ENCODE measurements around the gene TMEM135.

DNA sequence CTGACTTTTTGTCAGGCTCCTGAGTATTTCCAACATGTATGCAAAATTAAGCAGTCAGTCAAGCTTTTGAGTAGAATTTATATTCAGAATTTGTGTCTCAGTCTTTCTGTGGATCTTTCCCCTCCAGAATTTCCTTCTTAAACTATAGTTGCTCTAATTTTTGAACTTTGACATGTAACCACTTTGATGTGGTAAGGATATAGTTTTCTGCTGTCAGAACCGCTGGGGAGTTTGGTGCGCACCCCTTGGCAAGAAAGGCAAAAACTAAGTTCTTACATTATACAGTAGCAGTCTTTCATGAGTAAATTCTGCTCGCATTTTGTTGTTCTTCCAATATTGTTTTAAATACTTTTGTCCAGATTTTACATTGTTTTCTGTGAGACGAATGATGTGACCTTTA lies 105.9 kb downstream of the TMEM135 start:
- no peak for TF ChIP-seq CTCF (conservative IDR thresholded peaks at IDR 0.05; ENCODE audit: low read depth, low read length)
- TF ChIP-seq EZH2phosphoT487 (IDR thresholded peaks at IDR 0.05; ENCODE audit: borderline replicate concordance, low read length): no peak

Measured in PC-3 (cell line).